Measurements from ENCODE around the gene RNF4.
"Not testable (repeated sequence)": the region's sequence is repeated elsewhere in the genome, so short reads cannot be mapped to it uniquely, and the experiment has no call there.

RNF4 gene, protein sequence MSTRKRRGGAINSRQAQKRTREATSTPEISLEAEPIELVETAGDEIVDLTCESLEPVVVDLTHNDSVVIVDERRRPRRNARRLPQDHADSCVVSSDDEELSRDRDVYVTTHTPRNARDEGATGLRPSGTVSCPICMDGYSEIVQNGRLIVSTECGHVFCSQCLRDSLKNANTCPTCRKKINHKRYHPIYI

GRCh38 chr4:2468456-2469191, at the start of gene RNF4:
Gene RNF4 (plus strand): TSS chr4:2469106. CDS start chr4:2490494, 21,388 bp downstream.
- DNase-seq, result peak; percentile 94

DNA sequence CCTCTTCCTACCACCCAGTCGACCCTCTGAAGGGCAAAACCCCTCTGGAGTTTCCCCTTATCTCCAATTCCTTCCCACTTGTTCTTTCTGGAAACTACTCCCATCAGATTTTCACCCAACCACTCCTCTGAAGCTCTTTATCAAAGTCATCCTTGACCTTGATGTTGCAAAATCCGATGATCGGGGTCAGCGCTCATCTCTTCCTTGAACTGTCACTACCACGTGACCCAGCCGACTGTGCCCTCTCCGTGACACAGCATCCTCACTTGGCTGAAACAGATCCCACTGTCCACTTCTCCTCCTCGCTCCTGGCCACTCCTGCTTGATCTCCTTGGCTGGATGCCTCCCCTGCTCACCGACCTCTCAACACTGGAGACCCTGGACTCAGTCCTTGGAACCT, 49.1 kb upstream of the RNF4 start:
- no peak for DNase-seq

DNA sequence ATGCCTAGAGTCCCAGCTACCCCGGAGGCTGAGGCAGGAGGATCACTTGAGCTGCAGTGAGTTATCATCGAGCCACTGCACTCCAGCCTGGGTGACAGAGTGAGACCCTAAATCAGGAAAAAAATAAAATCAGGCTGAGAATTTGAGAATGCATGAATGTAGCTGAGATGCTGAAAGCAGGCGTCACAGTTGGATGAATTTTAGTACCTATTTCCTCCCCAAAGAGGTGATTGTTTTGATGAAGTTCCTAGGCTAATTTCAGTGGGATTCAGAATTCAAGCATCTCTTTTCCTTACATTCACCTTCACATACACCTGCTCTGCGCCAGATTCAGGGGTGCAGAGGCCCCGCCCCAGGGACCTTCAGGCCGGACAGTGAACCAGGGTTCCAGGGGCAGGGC, 47.0 kb upstream of the RNF4 start:
- DNase-seq, result no peak

GRCh38 chr4:2423066-2423465, 45.8 kb upstream of the RNF4 start:
- DNase-seq, result no peak

DNA sequence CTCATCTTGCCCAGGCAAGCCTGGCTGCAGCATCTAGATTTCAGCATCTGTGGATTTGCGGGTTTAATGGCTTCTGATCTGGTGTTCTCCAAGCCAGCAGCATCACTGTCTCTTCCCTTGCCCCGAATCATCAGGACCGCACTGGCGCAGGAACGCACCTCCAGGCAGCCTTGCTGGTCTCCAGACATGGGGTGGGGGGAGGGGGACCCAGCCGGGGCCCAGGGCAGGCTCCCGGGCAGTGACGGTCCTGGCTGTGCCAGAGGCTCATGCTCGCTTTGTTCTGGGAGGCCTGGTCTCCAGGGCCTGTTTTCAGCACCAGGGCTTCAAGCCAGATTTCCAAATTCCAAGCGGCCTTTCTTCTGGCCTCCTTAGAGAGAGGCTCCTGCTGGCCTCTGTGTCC, 45.2 kb upstream of the RNF4 start:
- no peak for DNase-seq

GRCh38 chr4:2424581-2424980, 44.3 kb upstream of the RNF4 start:
- DNase-seq, result no peak

DNA sequence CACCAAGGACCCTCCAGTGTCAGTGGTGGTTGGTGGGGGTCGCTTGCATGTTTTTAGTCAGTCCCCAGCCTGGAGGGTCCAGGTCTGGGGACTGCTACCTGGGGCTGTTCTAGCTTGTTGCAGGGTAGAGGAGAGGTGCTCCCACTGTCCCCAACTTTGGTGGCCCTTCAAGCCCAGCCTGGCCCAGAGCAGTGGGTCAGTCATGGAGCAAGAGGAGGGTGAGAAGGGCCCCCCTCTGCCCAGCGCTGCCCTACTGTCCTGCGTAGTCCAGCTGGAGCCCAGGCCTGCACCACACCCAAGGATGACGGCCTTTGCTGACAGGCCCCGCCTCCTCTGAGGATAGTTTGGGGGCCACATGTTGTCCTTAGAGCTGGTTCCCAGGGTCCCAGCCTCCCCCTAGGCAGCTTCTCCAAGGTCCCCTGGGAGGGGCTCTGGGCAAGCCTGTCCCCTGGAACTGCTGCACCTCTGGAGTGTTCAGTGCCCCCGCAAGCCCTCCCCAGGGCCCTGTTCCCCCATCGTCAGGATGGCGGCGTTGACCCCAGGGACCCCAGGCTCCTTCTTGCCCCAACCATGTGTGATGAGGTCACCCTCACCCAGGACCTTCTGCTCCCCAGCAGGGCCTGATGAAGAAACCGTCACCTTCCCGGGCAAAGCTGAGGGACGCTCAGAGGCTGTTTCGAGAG, 43.4 kb upstream of the RNF4 start:
- no peak for DNase-seq

DNA sequence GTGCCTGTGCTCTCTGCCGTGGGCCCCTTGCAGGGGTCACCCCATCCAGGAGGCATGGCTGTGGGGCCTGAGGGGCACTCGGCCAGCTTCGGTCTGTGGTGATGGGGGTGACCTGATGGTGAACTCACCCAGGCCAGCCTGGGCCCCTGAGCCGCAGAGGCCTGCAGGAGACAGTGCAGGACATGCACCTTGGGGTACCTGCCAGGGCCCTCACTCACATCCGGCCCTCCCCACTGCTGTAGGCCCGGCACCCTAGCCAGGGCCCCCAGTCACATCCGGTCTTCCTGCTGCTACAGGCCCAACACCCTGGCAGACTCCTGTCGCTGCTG, 42.9 kb upstream of the RNF4 start:
- DNase-seq, result no peak

DNA sequence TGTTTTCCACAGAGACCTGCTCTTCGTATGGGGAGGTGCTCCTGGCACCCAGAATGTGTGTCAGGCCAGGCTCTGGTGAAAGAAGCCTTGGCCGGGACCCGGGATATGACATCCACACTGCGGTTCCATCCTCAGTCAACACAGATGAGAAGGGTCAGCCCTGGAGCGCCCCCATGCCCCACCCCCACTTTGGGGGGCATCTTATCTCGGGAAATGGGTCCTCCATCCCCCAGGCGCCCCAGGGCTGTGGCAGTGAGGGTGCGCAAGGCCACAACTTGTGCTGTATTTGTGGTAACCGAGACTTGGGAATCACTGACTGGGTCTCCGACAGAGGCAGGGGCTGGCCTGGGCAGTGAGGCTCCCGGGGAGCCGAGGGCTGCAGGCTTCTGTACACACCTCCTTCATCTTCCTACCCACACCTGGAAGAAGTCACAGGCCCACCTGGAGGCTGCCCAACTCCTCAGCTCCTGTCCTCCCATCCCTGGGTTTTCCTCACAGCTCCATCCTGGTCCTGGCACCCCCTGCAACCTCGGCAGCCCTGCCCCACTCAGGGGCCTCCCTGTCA, 42.1 kb upstream of the RNF4 start:
- no peak for DNase-seq

DNA sequence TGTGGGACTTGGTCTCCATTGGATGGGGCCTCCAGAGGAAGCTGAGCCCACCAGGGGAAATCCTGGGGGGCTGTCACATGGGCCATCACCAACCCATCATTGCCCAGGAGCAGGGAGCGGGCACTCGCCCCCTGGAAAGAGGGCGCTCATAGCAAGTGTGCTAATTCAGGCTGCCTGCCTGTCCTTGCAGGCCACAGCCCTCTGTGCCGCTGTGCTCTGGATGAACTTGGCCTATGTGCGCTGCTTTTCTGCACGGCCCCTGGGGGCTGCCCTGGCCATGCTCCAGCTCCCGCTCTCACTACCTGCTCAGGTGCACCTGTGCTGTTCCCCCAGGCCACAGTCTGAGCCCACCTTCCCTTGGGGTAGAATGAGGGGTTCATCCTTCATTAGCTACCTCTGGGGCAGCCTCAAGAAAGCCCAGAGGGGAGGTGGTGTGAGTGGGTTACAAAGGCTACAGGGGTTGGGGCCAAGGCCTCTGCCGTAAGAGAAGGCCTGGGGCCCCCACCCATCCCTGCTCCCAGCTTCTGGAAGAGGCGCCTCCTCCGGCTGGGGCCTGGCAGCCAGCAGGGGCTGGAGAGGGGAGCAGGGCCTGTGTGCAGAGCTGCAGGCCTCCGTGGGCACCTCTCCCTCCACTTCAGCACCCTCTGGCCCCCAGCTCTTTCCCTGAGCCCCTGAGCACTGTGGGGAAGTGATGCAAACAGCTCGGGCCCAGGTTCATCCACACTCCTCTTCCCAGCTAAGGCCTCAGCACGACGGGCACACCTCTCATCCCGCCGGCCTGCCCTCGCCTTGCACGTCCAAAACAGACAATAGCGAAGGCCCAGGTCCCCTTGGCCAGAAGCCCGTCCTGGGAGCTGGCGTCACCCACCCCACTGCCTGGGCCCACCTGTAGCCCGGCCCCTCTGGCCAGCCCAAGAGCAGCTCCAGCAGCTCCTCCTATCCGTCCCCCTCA, 41.2 kb upstream of the RNF4 start:
- DNase-seq, result no peak

GRCh38 chr4:2428496-2429213, 40.3 kb upstream of the RNF4 start:
- DNase-seq, result no peak

DNA sequence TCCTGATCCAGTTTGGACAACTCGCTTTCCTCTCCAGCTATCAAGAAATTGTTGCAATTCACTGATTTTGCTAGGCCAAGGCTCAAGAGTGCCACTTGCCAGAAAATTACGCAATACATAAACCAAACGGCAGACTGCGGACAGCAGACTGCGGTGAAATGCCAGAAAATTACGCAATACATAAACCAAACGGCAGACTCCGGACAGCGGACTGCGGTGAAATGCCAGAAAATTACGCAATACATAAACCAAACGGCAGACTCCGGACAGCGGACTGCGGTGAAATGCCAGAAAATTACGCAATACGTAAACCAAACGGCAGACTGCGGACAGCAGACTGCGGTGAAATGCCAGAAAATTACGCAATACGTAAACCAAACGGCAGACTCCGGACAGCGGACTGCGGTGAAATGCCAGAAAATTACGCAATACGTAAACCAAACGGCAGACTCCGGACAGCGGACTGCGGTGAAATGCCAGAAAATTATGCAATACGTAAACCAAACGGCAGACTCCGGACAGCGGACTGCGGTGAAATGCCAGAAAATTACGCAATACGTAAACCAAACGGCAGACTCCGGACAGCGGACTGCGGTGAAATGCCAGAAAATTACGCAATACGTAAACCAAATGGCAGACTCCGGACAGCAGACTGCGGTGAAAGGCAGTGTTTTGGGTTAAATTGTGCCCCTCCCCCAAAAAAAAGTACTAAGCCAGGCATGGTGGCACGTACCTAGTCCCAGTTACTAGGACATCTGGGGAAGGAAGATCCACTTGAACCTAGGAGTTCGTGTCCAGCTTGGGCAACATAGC, 38.8 kb upstream of the RNF4 start:
- not testable (repeated sequence) for DNase-seq

GRCh38 chr4:2432004-2432403, 36.9 kb upstream of the RNF4 start:
- DNase-seq, result no peak

DNA sequence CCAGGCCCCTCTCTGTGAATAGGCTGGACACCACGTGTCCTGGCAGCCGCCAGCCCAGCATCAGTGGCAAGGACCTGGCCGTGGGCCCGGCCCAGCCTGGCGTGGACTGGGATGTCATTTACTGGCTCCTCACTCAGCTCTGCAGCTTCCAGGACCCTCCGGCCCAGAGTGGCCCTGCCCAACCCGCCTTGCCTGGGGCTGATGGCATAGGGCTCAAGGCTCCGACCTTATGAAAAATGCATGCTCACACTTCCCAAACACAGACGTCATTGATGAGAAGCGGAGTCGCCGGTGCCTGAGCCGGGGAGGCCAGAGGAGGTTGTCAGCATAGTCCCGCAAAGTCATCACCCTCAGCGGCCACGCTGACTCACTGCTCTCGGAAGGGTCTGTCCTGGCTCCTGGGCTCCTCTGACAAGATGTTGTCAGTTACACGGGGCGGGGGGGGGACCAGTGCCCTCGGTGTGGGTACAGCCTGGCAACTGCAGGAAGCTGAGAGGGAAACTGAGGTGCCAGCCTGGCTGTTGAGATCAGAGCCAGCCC, 35.8 kb upstream of the RNF4 start:
- DNase-seq, result no peak

GRCh38 chr4:2433609-2434350, 35.1 kb upstream of the RNF4 start:
- DNase-seq, result no peak

GRCh38 chr4:2434420-2434819, 34.5 kb upstream of the RNF4 start:
- no peak for DNase-seq

DNA sequence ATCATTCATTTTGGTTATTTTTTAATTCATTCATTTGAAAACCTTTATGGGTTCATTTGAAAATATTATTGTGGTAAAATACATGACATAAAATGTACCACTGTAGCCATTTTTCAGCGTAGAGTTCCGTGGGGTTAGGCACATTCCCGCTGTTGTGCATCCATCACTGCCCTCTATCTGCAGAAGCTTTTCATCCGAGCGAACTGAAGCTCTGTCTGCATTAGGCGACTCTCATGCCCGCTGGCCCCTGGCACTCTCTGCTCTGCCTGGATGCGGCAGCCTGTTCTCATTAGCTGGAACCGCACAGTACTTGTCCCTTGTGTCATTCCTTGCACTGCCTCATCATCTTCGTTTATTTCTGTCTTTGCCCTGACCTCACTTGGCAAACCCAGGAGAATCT, 32.6 kb upstream of the RNF4 start:
- DNase-seq, result no peak

DNA sequence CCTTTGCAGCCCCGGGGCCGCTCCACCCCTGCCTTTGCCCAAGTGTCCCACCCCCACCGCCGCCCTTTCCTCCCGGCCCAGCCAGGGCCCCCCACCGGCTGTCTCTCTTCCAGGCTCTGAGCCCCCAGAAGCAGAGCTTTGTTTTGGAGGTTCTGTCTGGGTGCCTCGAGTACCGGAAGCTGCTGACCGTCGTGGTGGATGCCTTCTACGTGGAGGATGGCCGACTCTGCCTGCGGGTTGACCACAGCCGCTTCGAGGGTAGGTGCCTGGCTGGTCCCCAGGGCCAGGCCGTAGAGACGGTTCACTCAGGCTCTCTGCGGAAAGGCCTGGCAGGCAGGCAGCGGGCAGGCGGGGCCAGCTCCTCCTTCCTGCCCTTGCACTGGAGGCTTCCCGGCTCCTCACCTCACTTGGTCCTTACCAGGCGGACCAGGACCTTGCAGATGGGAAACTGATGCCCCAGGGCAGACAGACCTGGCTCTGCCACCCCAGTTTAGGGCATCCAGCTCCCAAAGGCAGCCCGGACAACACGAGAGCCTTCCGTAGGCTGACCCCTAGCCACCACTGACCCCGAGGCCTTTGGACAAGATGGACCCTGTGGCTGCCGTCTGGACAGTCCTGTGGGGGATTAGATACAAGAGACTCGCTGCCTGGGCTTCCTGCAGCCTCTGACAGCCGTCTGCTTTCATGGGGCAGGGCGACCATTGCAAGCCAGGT, 32.0 kb upstream of the RNF4 start:
- no peak for DNase-seq

- DNase-seq, result no peak
These were observed 31.3 kb upstream of the RNF4 start for GRCh38 chr4:2437475-2438215.

Measured in activated effector memory CD4-positive, alpha-beta T cell treated with Interleukin-2 at 50 U/mL for 16 hours (primary cell).